ENCODE data around the gene ZBTB34. TPM values are rescaled to one million over a fixed set of nuclear protein-coding genes. Genes with fewer than 3 reads are reported as not detected.

ZBTB34 gene
- total RNA-seq, 3 donors from 2014 or later (not counting 1 experiment from before 2014, with no cell fraction given) = 8.9 to 13.9 (median 12.0) TPM

GRCh38 chr9:126876531-126876930 lies 16.1 kb downstream of the ZBTB34 start:
- Mint-ChIP-seq H3K27me3 (ENCODE audit: low read depth in 2 of 2) (no peaks in the 10 kb centered on the region), H3K9me3 (no peaks in the 10 kb centered on the region), H3K27ac (peak overlapping the region; percentile 83 to 84), H3K4me1 (peaks cover 37 to 58% of the 10 kb centered on the region in 2 donors), H3K36me3 (no peaks in the 10 kb centered on the region), H3K4me3 (no peak overlapping the region)
- intact Hi-C loops (cut with micrococcal nuclease) = no loop called here
- Histone ChIP-seq H3K4me1 (ENCODE audit: control insufficient read depth, insufficient read depth, low read length) (peaks cover 16% of the 10 kb centered on the region), H3K27ac (ENCODE audit: low read length) (no peak overlapping the region), H3K9me3 (ENCODE audit: control insufficient read depth, insufficient read depth, low read length) (no peaks in the 10 kb centered on the region), H3K36me3 (ENCODE audit: control insufficient read depth, insufficient read depth, low read length) (peaks cover 20% of the 10 kb centered on the region), H3K27me3 (ENCODE audit: control insufficient read depth, insufficient read depth, low read length) (no peaks in the 10 kb centered on the region), H3K4me3 (ENCODE audit: low read length) (no peak overlapping the region)
- no peak for DNase-seq
- ATAC-seq = no peak
- WGBS (ENCODE audit: insufficient coverage) = 90% methylated on average over 4 of the region's 4 CpGs
- TF ChIP-seq, protein P1, sequence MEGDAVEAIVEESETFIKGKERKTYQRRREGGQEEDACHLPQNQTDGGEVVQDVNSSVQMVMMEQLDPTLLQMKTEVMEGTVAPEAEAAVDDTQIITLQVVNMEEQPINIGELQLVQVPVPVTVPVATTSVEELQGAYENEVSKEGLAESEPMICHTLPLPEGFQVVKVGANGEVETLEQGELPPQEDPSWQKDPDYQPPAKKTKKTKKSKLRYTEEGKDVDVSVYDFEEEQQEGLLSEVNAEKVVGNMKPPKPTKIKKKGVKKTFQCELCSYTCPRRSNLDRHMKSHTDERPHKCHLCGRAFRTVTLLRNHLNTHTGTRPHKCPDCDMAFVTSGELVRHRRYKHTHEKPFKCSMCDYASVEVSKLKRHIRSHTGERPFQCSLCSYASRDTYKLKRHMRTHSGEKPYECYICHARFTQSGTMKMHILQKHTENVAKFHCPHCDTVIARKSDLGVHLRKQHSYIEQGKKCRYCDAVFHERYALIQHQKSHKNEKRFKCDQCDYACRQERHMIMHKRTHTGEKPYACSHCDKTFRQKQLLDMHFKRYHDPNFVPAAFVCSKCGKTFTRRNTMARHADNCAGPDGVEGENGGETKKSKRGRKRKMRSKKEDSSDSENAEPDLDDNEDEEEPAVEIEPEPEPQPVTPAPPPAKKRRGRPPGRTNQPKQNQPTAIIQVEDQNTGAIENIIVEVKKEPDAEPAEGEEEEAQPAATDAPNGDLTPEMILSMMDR (IDR thresholded peaks at IDR 0.05) = no peak

GRCh38 chr9:126877418-126877817 lies 17.0 kb downstream of the ZBTB34 start:
- intact Hi-C loops (cut with micrococcal nuclease) = no loop called here
- Mint-ChIP-seq H3K27me3 (ENCODE audit: low read depth in 2 of 2) (no peaks in the 10 kb centered on the region), H3K4me1 (peaks cover 44 to 53% of the 10 kb centered on the region in 2 donors), H3K36me3 (no peaks in the 10 kb centered on the region), H3K4me3 (peak overlapping the region; percentile 41), H3K27ac (peak overlapping the region; percentile 83 to 84), H3K9me3 (no peaks in the 10 kb centered on the region)
- Histone ChIP-seq H3K4me3 (ENCODE audit: low read length) (no peak overlapping the region), H3K27me3 (ENCODE audit: control insufficient read depth, insufficient read depth, low read length) (no peaks in the 10 kb centered on the region), H3K27ac (ENCODE audit: low read length) (peak overlapping the region; percentile 18), H3K36me3 (ENCODE audit: control insufficient read depth, insufficient read depth, low read length) (peaks cover 22% of the 10 kb centered on the region), H3K4me1 (ENCODE audit: control insufficient read depth, insufficient read depth, low read length) (peaks cover 16% of the 10 kb centered on the region), H3K9me3 (ENCODE audit: control insufficient read depth, insufficient read depth, low read length) (no peaks in the 10 kb centered on the region)
- WGBS (ENCODE audit: insufficient coverage) = 35% methylated on average over 9 of the region's 9 CpGs
- peak; percentile 70 to 83 (median 79) for ATAC-seq
- DNase-seq = peak in 1 of 2 donors; percentile 47
- TF ChIP-seq, protein P1 (IDR thresholded peaks at IDR 0.05) = no peak

DNA sequence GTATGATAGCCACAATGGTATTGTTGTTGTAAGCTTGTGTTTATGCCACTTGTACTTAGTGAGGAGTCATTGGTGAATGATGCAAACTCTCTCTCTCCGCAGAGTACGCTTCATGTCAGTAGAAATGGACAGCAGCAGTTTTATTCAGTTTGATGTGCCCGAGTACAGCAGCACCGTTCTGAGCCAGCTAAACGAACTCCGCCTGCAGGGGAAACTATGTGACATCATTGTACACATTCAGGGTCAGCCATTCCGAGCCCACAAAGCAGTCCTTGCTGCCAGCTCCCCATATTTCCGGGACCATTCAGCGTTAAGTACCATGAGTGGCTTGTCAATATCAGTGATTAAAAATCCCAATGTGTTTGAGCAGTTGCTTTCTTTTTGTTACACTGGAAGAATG lies 18.8 kb downstream of the ZBTB34 start:
- H3K36me3 ChIP-seq (ENCODE audit: control insufficient read depth, insufficient read depth, low read length) = peaks cover 27% of the 10 kb centered on the region
- Mint-ChIP-seq H3K4me3 (no peak overlapping the region), H3K4me1 (peaks cover 44 to 46% of the 10 kb centered on the region in 2 donors), H3K36me3 (no peaks in the 10 kb centered on the region), H3K27ac (no peak overlapping the region), H3K27me3 (ENCODE audit: low read depth in 2 of 2) (no peaks in the 10 kb centered on the region), H3K9me3 (no peaks in the 10 kb centered on the region)
- H3K27me3 ChIP-seq (ENCODE audit: control insufficient read depth, insufficient read depth, low read length) = no peaks in the 10 kb centered on the region
- no peaks in the 10 kb centered on the region for H3K9me3 ChIP-seq (ENCODE audit: control insufficient read depth, insufficient read depth, low read length)
- 96% methylated on average over 9 of the region's 9 CpGs for WGBS (ENCODE audit: insufficient coverage)
- H3K4me3 ChIP-seq (ENCODE audit: low read length) = no peak overlapping the region
- H3K27ac ChIP-seq (ENCODE audit: low read length) = no peak overlapping the region
- ATAC-seq (no peak), DNase-seq (no peak)
- TF ChIP-seq, protein P1 (IDR thresholded peaks at IDR 0.05) = no peak
- peaks cover 16% of the 10 kb centered on the region for H3K4me1 ChIP-seq (ENCODE audit: control insufficient read depth, insufficient read depth, low read length)
- intact Hi-C loops (cut with micrococcal nuclease) = no loop called here
